GM12892 (cell line): ENCODE data around the gene MTHFD1L.
"Not testable (repeated sequence)": the region's sequence is repeated elsewhere in the genome, so short reads cannot be mapped to it uniquely, and the experiment has no call there.

ENCODE experiments used
- DNase-seq: peaks from one replicate; pipeline ENCODE4 v3.0.0; 2011; ENCODE audit not compliant: insufficient read length
- FAIRE-seq: peaks from 2 replicates; lab custom pipeline; 2011; peaks lifted over from hg19 to GRCh38; lab: Jason Lieb, UNC
- POLR2A ChIP-seq: IDR thresholded peaks from 2 replicates; pipeline ENCODE4 v1.6.1; 2011; ENCODE audit warnings: low read depth, low read length, control low read depth
- POLR2AphosphoS5 ChIP-seq: IDR thresholded peaks from 2 replicates; pipeline ENCODE4 v1.6.1; 2011; ENCODE audit warnings: low read depth, low read length, control low read depth
- TAF1 ChIP-seq: IDR thresholded peaks from 2 replicates; pipeline ENCODE4 v1.6.1; 2011; ENCODE audit warnings: low read depth, mild to moderate bottlenecking, control low read depth, low read length, borderline replicate concordance

Gene MTHFD1L

DNA sequence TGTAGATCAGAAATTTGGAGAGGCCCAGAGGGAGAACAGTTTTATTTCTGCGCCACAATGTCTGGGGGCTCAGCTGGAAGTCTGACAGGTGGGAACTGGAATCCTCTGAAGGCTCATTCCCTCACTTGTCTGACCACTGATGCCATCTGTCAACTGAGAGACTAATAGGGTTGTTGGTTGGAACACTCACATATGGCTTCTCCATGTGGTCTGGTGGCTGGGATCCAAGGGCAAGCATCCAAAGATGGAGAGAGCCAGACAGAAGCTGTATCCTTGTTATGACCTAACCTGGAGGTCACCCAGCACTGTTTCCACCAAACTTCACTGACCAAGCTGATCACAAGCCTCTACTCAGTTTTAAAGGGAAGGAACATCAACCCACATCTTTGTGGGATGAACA lies 256.4 kb downstream of the MTHFD1L start:
- FAIRE-seq, result no peak
- no peak for DNase-seq
- no peak for TF ChIP-seq POLR2A
- no peak for TF ChIP-seq POLR2AphosphoS5
- no peak for TF ChIP-seq TAF1

DNA sequence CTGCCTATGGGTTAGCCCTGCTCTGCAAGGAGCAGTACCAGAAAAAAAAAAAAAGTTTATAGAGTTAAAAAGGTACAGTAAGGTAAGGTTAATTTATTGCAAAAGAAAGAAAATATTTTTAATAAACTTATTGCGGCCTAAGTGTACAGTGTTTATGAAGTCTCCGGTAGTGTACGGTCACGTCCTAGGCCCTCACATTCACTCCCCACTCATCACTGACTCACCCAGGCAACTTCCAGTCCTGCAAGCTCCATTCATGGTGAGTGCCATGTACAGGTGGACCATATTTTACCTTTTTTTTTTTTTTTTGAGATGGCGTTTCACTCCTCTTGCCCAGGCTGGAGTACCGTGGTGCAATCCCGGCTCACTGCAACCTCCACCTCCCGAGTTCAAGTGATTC lies 258.1 kb downstream of the MTHFD1L start:
- not testable (repeated sequence) for FAIRE-seq

DNA sequence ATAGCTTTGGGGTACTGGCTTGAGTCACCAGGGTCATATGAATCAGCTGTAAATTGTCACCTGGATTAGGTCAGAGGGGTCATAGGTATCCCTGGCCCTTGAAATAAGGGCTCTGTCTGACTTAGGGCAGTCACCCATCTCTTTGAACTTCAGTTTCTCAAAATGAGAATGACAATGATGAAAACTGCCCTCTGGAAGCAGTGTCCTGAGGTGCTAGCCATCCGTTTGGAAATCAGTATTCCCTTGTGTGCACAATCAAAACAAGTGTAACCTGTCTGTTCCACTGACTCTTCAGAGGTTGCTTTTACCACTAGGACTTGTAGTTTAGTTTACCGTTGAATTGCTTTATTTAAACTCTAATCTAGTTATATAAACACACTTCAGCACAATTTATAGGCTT lies 259.7 kb downstream of the MTHFD1L start:
- DNase-seq, FAIRE-seq: not testable (repeated sequence)

More for the DNA sequence above, 258.1 kb downstream of the MTHFD1L start:
- DNase-seq, result not testable (repeated sequence)

DNA sequence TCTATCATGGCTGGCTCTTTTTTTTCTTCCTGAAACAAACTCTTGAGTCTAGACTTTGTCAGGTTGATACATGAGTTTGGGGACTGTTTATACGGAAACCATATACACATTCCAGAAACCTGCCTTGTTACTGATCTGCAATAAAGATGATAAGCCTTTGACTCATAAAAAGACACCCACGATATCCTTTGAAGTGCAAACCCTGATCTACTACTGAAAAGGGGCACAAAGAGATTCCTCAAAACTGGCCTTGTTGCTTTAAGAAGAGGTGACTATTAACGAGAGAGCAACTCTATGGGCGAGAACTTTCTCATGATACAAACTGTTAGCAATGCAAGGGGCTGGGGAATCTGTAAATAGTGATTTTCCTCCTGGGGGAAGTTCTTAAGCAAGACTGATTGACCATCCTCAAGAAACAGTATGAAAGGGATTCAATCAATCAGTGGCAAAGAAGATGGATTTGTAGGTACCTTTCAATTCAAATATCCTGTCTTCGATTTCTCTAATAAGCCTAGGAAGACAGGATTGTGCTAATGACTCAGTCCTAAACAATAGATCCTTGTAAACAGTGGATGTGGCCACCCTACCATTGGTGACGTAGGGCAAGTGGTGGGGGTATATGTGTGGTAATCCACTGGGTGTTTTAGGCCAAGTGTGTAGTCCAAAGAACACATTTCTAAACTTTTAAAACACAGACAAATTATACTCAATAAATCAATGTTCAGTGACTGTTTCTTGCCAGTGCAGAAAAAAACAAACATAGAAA lies 260.3 kb downstream of the MTHFD1L start:
- DNase-seq, FAIRE-seq: not testable (repeated sequence)

DNA sequence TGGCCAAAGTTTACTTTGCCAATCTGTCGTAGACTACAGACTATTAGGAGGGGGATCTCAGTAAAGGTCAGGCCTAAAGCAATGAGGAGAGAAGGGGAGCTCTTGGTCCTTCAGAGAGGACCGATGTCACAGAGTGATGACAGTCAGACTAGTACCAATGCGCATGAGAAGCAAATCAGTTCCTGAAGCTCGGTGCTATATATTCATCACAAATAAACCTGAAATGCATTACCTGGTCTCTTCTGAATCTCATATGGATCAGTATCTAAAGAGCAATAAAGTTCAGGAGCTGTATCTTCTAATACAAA lies 260.9 kb downstream of the MTHFD1L start:
- not testable (repeated sequence) for DNase-seq, FAIRE-seq

DNA sequence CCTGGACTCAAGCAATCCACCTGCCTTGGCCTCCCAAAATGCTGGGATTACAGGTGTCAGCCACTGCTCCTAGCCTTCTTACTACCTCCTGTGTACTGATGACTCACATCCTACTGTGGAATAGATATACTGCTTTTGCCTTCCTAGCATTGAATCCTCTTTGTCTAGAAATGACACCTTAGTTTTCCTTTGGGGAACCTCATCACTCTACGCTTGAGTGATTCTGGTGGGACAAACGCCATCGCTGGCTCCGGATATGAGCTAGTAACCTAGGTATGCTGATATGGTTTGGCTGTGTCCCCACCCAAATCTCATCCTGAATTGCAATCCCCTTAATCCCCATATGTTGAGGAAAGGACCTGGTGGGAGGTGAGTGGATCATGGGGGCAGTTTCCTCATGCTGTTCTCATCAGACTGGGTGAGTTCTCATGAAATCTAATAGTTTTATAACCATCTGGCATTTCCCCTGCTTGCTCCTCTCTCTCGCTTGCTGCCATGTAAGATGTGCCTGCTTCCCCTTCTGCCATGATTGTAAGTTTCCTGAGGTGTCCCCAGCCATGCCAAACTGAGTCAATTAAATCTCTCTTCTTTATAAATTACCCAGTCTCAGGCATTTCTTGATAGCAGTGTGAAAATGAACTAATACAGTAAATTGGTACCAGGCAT lies 261.8 kb downstream of the MTHFD1L start:
- not testable (repeated sequence) for FAIRE-seq, DNase-seq

DNA sequence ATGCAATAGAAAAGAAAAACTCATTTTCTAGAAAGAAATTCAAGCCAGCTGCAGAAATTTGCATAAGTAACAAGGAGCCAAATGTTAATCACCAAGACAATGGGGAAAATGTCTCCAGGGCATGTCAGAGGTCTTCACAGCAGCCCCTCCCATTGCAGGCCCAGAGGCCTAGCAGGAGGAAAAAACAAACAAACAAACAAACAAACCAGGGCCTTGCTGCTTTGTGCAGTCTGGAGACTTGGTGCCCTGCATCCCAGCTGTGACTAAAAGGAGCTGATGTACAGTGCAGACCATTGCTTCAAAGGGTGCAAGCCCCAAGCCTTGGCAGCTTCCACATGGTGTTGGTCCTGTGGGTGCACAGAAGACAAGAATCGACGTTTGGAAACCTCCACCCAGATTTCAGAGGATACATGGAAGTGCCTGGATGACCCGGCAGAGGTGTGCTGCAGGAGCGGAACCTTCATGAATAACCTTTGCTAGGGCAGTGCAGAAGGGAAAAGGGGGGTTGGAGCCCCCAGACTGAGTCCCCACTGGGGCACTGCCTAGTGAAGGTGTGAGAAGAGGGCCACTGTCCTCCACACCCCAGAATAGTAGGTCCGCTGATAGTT lies 263.4 kb downstream of the MTHFD1L start:
- TF ChIP-seq TAF1 (no peak), POLR2A (no peak), POLR2AphosphoS5 (no peak)
- DNase-seq (no peak), FAIRE-seq (no peak)

DNA sequence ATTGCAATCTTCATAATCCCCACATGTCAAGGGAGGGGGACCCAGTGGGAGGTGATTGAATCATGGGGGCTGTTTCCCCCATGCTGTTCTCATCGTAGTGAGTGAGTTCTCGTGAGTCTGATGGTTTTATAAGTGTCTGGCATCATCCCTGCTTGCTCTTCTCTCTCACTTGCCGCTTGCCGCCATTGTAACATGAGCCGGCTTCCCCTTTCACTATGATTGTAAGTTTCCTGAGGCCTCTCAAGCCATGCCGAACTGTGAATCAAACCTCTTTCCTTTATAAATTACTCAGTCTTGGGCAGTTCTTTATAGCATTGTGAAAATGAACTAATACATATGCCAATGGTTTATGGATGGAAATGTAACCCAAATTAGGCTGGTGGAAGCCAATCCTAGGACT lies 264.8 kb downstream of the MTHFD1L start:
- no peak for FAIRE-seq
- DNase-seq, result no peak
- no peak for TF ChIP-seq POLR2AphosphoS5
- no peak for TF ChIP-seq TAF1
- no peak for TF ChIP-seq POLR2A

DNA sequence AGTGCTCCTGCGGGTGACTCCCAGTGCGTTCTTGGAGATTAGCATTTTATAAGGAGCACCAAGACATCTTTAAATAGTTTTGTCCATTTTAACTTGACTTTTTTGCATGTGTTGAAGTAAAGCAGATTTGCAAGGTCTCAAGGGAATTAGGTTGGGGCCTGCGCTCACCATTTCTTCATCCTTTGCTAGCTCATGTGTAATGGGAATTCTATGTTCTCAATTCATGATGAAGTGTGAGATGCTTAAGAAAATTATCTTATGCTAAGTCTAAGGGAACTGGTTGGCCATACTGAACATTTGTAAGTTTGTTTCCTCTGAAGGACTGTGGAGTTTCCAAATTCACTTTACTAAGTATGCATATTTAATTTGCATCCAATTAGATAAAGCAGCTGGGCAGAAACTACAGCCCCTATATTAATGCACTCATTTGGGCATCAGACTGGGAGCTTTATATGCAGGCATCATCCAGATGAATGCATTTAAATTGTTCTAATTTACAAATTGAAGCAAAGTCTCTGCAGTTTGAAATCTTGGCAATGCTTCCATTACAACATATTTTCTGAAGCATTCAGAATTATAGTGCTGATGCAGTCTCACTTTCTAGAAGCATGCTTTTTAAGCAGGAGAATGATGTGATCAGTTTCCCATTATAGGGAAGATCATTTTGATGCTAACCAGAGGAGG lies 266.0 kb downstream of the MTHFD1L start:
- TF ChIP-seq TAF1 (no peak), POLR2A (no peak), POLR2AphosphoS5 (no peak)
- no peak for DNase-seq
- no peak for FAIRE-seq

DNA sequence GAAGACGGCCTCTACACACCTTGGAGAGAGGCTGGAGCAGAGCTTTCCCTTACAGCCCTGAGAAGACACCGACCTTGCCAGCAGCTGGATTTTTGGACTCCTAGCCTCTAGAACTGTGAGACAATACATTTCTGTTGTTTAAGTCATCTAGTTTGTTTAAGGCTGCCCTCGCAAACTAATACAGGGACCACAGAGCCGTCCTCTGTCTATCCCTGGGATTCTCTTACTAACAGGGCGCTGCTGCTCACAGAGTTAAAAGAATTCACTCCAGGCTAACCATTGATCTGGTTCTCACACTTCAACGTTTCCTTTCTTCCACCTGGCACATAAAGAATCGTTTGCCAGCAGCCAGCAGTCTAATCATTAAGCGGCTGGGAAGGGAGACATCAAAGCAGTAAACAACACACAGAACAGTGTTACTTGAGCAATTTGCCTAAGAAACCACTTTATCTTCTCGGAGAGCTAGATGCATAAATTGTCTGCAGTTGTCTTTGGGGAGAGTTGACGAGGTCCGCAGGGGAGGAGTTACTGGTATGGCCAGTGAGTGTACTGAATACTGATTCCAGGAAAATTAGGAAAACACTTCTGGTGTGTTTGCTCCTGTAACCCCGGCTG lies 270.7 kb downstream of the MTHFD1L start:
- FAIRE-seq (no peak), DNase-seq (no peak)
- no peak for TF ChIP-seq POLR2AphosphoS5
- TF ChIP-seq TAF1, result no peak
- TF ChIP-seq POLR2A, result no peak

DNA sequence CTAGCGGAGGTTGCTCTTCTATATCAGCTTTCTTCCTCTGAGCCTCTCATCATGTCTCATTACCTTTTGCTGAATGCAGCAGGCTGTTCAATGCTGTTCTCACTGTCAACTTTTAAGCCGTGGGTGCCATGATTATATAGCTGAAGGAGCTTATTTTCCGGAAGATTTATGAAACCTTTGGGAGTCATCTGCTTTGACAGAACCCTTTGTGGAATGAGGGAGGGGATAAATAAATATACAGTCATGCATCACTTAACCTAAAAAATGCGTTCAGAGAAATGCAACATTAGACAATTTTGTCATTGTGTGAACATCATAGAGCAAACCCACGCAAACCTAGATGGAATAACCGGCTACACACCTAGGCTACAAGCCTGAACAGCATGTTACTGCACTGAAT lies 272.0 kb downstream of the MTHFD1L start:
- DNase-seq (no peak), FAIRE-seq (no peak)
- TF ChIP-seq POLR2A, result no peak
- no peak for TF ChIP-seq TAF1
- no peak for TF ChIP-seq POLR2AphosphoS5

DNA sequence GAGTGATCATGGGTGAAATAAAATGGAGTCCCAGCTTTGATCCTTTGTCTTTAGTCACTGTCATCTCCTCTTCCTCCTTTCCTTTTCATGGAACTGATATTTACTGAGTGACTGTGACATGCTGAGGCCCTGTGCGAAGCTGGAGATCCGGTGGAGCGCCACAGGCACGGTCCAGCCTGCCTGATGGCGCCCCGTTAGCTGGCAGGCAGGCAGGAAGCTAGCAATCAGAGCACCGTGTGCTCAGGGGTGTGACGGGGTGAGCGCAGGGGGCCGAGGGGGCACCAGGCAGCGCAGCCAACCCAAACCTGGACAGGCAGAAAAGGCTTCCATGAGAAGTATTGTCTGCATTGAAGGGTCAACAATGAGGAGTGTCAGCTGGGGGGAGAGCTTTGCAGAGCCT lies 274.0 kb downstream of the MTHFD1L start:
- TF ChIP-seq TAF1 (no peak), POLR2AphosphoS5 (no peak), POLR2A (no peak)
- FAIRE-seq, result no peak
- no peak for DNase-seq
